GM23248 (cell line): ENCODE measurements around the gene MAN2B2.

Experiments used
- EZH2 ChIP-seq: fragments of 200-600 bp; sonication (generic); IDR thresholded peaks from 2 replicates; pipeline ENCODE4 v1.6.1; 2018; ENCODE audit warnings: antibody characterized with exemption, mild to moderate bottlenecking; ENCODE audit not compliant: insufficient read depth, poor library complexity, severe bottlenecking
- EZH2phosphoT487 ChIP-seq: fragments of 200-600 bp; sonication (generic); IDR thresholded peaks from 2 replicates; pipeline ENCODE4 v1.6.1; 2018; ENCODE audit warnings: antibody characterized with exemption, moderate library complexity, mild to moderate bottlenecking, low read depth; ENCODE audit not compliant: insufficient read depth

- TF ChIP-seq EZH2phosphoT487 (no peak), EZH2 (no peak)
These were observed 22.0 kb downstream of the MAN2B2 start for GRCh38 chr4:6596948-6597347.
